Limb (tissue), 2 donors: ENCODE results near the gene STK36.

Experiments used
- DNase-seq, 2 donors: peaks; one replicate each; pipeline ENCODE4 v3.0.0-alpha.2; 2016; ENCODE audit errors: extremely low spot score in 2 of 2

The STK36 gene

DNA sequence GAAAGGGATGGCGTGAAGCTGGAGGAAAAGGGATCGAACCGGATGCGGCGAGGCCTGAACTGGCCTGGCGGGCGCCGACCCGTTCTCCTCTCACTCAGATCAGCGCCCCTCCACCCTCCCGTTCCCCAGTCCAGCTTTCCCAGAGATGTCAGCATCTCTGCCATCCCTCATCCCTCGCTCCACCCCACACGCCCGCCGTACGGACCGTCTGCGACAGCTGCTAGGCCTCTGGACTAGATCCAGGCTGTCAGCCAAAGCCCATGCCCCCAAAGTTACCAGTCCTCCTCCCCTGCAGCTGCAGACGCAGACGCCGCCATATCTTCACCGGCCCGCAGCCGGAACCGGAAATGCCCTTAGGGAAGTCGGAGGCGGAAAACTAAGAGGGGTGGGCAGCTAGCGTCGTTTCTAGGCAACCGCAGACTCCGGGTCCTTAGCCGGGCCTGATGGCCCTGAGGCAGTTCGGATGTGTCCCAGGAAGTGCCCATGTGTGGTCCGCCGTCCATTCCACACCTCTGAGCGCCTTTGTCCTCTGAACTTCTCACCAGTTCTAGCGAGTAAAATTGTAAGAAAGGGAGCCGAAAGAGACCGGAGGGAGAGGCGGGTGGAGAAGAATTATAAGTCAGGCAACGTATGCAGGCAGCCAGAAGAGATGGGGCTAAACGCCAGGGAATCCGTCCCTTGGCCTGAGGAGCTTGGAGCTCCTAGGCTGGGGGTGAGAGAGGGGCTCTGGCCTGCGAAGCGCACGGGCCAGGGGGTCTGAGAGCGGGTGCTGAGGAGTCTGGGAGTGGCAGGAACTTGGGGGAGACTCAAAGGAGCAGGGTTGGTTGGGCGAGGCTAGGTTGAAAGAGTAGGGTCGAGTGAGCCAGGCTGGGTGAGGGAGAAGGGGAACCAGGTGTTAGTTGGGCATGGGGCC lies at the start of gene STK36, which contains the start of gene RNF25:
STK36 (plus strand) TSS at position 433 of the 913 bp plus-strand sequence. CDS start 744 bp downstream, outside the sequence.
RNF25 (minus strand) TSS at position 349 of the 913 bp plus-strand sequence; CDS start at position 317, 32 bp downstream.
- peak; percentile 90 to 96 for DNase-seq

GRCh38 chr2:218622606-218623365 lies 49.1 kb upstream of the STK36 start:
- DNase-seq: no peak

GRCh38 chr2:218623366-218623705 lies 48.5 kb upstream of the STK36 start:
- no peak for DNase-seq

DNA sequence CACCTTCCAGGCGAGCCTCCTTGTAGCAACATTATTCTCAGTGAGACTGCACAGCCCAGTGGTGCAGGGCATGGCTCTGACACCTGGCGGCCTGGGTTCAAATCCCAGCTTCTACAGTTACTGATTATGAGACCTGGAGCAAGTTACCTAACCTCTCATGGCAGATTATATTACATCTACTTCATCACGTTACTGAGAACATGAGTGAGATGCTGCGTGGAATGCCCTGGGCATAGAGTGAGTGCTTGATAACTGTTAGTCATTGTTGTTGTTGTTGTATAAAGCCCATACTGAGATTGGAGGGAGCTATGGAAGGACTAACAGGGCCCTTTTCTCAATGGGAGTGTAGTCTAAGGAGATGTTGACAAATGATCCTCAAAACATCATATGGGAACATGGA lies 45.5 kb upstream of the STK36 start:
- no peak for DNase-seq

DNA sequence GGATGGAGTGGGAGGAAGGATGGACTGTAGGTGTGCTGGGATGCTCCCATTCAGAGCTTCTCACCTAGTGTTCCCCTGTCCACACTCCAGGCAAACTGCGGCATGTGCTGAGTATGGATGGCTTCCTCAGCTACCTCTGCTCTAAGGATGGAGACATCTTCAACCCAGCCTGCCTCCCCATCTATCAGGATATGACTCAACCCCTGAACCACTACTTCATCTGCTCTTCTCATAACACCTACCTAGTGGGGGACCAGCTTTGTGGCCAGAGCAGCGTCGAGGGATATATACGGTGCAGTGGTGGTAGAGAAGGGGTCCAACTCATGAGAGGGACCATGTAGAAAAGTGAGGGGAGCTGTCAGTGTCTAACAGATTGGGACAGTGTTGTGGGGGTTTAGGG lies 43.9 kb upstream of the STK36 start:
- no peak for DNase-seq

DNA sequence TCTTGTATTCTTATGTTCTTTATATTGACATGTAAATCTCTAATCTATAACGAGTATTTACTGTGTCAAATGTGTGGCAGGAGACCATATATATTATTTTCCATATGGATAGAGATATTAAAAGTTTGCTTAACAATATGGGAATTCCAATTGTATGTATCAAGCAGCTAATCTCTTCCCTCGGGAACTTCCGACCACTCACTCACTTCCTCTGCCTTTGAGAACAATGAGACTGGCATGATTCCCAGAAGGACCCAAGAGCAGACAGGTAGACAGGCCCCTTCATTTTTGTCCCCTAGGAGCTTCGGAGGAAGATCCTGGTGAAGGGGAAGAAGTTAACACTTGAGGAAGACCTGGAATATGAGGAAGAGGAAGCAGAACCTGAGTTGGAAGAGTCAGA lies 40.0 kb upstream of the STK36 start:
- DNase-seq: no peak

GRCh38 chr2:218635719-218636118 lies 36.2 kb upstream of the STK36 start:
- DNase-seq: no peak

DNA sequence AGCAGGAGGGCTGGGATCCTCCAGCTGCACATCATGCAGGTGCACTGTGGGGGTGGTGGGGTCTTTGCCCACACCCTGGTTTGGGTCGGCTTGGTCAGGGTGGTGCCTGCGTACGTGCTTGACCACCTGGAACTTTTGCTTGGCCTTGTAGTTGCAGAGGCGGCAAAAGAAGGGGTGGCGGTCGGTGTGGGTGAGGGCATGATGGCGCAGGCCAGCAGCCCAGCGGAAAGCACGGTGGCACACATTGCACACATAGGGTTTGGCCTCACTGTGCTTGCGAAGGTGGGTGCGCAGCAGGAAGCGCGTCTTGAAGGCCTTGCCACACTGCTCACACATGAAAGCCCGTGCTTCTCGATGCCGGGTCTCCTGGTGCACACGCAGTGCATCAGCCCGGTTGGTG lies 33.5 kb upstream of the STK36 start:
- DNase-seq: no peak

DNA sequence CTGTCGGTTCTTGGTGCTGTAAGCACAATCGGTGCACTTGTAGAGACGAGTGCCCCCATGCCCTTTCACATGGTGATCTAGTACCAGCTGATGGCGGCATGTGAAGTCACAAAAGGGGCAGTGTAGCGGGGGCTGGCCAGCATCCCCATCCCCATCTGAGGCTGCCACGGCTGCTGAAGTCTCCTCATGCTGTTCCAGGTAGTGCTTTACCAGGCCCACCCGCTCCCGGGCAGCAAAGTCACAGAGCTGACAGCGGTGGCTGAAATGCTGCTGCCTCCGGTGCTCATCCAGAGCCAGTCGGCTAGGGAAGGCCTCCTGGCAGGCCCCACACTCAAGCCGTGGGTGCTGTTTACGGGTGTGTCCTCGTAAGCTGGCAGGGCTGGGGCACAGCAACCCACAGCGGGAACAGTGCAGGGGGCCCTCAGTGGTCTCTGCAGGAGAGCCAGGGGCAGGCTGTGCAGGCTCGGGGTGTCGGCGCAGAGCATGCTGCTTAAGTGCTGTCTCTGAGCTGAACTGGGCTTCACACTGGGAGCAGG lies 29.7 kb upstream of the STK36 start:
- no peak for DNase-seq

- DNase-seq: no peak
These were observed 29.1 kb upstream of the STK36 start for GRCh38 chr2:218642786-218643185.

DNA sequence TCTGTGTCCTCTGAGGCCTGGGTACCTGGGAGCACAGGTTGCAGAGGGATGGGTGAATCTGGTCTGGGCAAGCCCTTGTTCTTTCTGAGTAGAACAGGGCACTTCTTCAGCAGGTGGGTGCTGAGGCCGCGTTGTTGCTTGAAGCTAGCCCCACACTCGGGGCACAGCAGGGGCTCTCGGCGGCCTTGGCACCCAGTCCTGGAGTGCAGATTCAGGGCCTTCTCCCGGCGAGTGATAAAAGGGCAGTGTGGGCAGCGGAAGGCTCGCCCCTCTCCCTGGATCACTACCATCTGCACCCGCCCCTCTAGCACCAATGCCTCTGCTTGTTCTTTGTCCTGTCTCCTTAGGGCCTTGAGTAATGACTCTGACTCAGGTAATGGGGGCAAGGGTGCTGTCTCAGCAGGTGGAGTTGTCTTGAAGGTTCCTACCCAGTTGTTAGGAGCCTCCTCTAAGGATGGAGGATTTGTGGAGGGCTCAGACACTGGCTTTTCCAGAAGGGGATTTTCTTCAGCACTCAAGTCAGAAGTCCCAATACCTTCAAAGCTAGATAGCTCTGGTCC lies 28.1 kb upstream of the STK36 start:
- no peak for DNase-seq

GRCh38 chr2:218644721-218645120 lies 27.2 kb upstream of the STK36 start:
- no peak for DNase-seq

- DNase-seq: no peak
These were observed 26.8 kb upstream of the STK36 start for GRCh38 chr2:218645126-218645525.

- peak; percentile 32 to 59 for DNase-seq
These were observed 23.6 kb upstream of the STK36 start for GRCh38 chr2:218648088-218648786.

DNA sequence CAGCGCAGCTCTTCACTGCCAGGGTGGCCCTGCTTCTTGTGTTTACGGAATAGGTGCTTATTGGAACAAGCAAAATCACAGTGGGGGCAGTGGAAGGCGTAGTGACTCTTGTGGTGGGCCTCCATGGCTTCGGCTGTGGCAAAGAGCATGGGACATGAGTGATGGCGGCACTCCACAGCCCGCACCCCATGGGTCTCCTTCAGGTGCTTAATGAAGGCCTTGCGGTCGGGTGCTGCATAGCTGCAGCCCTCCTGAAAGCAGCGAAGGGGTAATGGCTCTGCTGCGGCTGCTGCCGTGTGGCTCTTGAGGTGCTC lies 23.1 kb upstream of the STK36 start:
- no peak for DNase-seq

DNA sequence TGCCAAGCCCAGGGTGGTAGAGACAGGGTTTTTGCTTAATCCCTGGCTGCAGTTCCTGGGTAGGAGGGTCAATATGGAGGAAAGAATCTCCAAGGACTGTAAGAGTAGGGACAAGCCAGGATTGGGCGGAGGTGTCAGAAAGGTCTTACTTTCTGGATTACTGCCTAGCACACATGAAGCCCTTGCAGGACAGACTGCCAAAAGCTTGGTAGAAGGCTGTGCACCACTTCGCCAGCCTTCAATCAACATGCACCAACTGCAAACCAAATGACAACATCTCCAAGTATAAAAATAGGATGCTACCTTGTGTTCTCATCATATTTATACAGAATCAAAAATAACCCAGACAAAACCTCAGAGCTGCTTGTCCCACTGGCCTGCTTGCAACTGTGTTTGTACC lies 16.1 kb upstream of the STK36 start:
- DNase-seq: no peak

DNA sequence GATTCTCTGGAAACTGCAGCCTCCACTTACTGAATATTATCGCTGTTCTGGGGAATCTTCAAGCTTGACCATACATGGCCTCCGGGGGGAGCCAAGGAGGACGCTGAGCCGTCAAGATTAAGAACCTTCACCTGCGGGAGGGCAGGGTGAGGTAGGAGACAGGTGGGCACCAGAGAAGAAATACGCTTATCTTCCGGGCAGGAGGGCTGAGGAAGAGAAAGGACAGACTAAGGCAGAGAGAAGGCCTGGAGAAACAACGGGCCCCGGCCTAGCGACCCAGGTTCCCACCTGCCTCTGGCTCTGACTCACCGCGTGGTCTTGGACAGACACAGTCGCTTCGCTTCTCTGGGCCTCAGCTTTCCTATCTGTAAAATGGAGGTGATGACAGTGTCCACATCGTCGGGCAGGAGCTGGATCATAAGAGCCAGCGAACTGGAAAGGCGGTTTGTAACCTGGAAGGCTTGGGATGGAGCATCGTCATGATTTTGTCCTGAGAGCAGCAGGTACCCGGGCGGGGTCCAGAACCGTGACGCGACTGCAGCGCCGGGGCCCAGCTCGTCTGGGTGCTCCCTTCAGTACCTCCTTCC lies 13.1 kb upstream of the STK36 start:
- peak in 1 of 2 donors; percentile 35 for DNase-seq

DNA sequence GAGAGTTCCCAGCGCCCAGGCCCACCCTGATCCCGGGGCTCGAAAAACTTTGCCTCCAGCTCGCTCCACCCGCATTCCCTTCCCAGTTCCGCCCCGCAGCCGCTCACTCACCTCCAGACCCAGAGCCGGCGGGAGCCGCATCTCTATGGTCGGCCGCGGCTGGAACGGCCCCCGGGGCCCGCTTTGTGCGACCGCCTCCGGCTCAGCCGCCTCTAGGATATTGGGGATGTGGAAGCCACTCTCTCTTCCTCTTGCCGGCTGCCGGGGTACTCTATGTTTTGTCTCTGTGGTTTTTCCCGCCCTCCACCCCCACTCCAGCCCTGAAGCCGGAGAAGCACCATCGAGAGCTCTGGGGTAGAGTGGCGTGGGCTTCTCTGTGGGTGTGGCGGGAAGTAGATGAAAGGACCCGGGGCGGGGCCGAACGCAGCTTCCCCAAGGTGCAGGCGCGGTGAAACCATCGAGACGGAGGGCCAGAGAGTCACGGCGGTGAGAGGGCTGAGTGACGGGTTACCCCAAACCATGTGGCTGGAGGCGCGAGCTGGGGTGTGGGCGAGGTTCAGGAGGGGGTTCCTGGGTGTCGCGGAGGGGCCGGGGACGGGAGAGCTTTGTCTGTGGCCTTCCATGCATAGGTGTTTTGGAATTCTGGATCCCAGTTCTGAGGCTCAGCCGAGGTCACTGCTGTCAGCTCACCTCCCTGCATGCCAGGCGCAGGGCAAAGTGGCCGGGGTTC lies 12.5 kb upstream of the STK36 start, which contains the start of the genes BCS1L and ZNF142:
BCS1L (plus strand) TSS at position 426 of the 730 bp plus-strand sequence. CDS start 1,305 bp downstream, outside the sequence.
ZNF142 (minus strand) TSS at position 366 of the 730 bp plus-strand sequence. CDS start 3,194 bp downstream, outside the sequence.
- peak; percentile 92 to 94 for DNase-seq

DNA sequence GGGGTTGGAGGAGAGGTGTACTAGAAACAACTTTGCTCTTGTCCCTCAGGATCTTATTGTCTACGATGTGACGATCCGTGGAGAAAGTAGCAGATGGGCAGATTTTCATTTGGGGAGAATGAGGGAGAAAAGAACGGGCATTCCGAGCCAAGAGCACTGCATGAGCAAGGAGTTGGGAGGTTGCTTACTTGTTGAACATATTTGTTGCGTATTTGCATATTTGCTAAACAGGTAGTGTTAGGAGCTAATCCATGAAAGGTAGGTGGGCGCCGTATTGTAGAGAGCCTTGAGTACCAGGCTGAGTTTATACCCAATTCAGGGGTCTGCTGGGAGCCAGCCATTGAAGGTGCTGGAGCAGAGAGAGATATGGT lies 11.9 kb upstream of the STK36 start:
- no peak for DNase-seq

DNA sequence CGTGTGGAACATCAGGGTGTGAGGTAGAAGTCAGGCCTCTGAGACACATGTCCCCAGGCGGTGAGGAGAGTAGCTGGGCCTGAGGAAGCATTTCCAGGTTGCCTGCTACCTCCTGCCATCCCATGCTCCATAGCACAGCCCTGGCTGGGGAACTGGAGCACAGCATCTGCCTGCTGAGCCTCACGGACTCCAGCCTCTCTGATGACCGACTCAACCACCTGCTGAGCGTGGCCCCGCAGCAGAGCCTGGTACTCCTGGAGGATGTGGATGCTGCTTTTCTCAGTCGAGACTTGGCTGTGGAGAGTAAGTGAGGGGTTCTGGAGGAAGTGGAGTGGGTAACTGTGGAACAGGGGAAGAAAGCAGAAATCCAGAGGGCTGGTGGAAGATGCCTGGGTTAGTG lies 9.5 kb upstream of the STK36 start:
- DNase-seq: no peak
